ENCODE measurements around the gene RANBP17. TPM values are rescaled to one million over a fixed set of nuclear protein-coding genes. Genes with fewer than 3 reads are reported as not detected.

The RANBP17 gene
- total RNA-seq, 4 donors from 2014 or later = 0.61 to 9.3 (median 1.9) TPM

GRCh38 chr5:170844651-170845050 lies 17.2 kb upstream of the RANBP17 start:
- Histone ChIP-seq H3K27ac (no peak overlapping the region), H3K27me3 (no peaks in the 10 kb centered on the region), H3K9me3 (no peaks in the 10 kb centered on the region), H3K36me3 (no peaks in the 10 kb centered on the region), H3K4me1 (no peaks in the 10 kb centered on the region), H3K4me3 (no peak overlapping the region)
- WGBS, 2 donors = 66 to 91% methylated on average over 2 of the region's 2 CpGs
- no peak for DNase-seq
- intact Hi-C loops (cut with DNase I) = no loop called here
- TF ChIP-seq POLR2A (IDR thresholded peaks at IDR 0.05) (no peak), CTCF (IDR thresholded peaks at IDR 0.05) (no peak)

GRCh38 chr5:170846416-170846815 lies 15.4 kb upstream of the RANBP17 start:
- Histone ChIP-seq H3K27me3 (no peaks in the 10 kb centered on the region), H3K27ac (no peak overlapping the region), H3K9me3 (no peaks in the 10 kb centered on the region), H3K4me1 (no peaks in the 10 kb centered on the region), H3K4me3 (no peak overlapping the region), H3K36me3 (no peaks in the 10 kb centered on the region)
- DNase-seq = no peak
- intact Hi-C loops (cut with DNase I) = no loop called here
- TF ChIP-seq POLR2A (IDR thresholded peaks at IDR 0.05) = no peak
- no peak for TF ChIP-seq CTCF (IDR thresholded peaks at IDR 0.05)

GRCh38 chr5:170846846-170847245 lies 15.0 kb upstream of the RANBP17 start:
- Histone ChIP-seq H3K27me3 (no peaks in the 10 kb centered on the region), H3K4me3 (no peak overlapping the region), H3K4me1 (no peaks in the 10 kb centered on the region), H3K27ac (no peak overlapping the region), H3K36me3 (no peaks in the 10 kb centered on the region), H3K9me3 (no peaks in the 10 kb centered on the region)
- TF ChIP-seq CTCF (IDR thresholded peaks at IDR 0.05) = no peak
- no peak for TF ChIP-seq POLR2A (IDR thresholded peaks at IDR 0.05)
- no peak for DNase-seq
- intact Hi-C loops (cut with DNase I) = no loop called here

GRCh38 chr5:170848033-170848432 lies 13.8 kb upstream of the RANBP17 start:
- H3K27ac ChIP-seq = no peak overlapping the region
- no peak for TF ChIP-seq CTCF (IDR thresholded peaks at IDR 0.05)
- TF ChIP-seq POLR2A (IDR thresholded peaks at IDR 0.05) = no peak
- no peaks in the 10 kb centered on the region for H3K27me3 ChIP-seq
- H3K4me3 ChIP-seq = no peak overlapping the region
- intact Hi-C loops (cut with DNase I) = no loop called here
- WGBS, 2 donors = 56 to 66% methylated on average over 5 of the region's 5 CpGs
- H3K9me3 ChIP-seq = no peaks in the 10 kb centered on the region
- no peaks in the 10 kb centered on the region for H3K36me3 ChIP-seq
- no peaks in the 10 kb centered on the region for H3K4me1 ChIP-seq
- no peak for DNase-seq

- Histone ChIP-seq H3K4me1 (no peaks in the 10 kb centered on the region), H3K27me3 (no peaks in the 10 kb centered on the region), H3K36me3 (no peaks in the 10 kb centered on the region), H3K27ac (no peak overlapping the region), H3K4me3 (no peak overlapping the region), H3K9me3 (no peaks in the 10 kb centered on the region)
- DNase-seq = no peak
- WGBS, 2 donors = 49 to 74% methylated on average over 2 of the region's 2 CpGs
- intact Hi-C loops (cut with DNase I) = no loop called here
- TF ChIP-seq POLR2A (IDR thresholded peaks at IDR 0.05) (no peak), CTCF (IDR thresholded peaks at IDR 0.05) (no peak)
These were observed 12.4 kb upstream of the RANBP17 start for GRCh38 chr5:170849374-170849773.
